Loucy (cell line): Measurements from ENCODE around the gene PRKX.
"Not testable (repeated sequence)": the region's sequence is repeated elsewhere in the genome, so short reads cannot be mapped to it uniquely, and the experiment has no call there.

Experiments used
- H2AFZ ChIP-seq: fragments of 200-600 bp; sonication (generic); 2 replicates; pipeline ENCODE4 v1.6.0; 2016; ENCODE audit warnings: antibody characterized with exemption, mild to moderate bottlenecking, low read length, moderate library complexity
- H3F3A ChIP-seq: fragments of 200-600 bp; 2 replicates; pipeline ENCODE4 v1.6.0; 2016; ENCODE audit warnings: antibody characterized with exemption, low read depth, mild to moderate bottlenecking
- H3K27me3 ChIP-seq: fragments of 200-600 bp; sonication (generic); 2 replicates; pipeline ENCODE4 v1.6.1; 2014; ENCODE audit warnings: low read length, mild to moderate bottlenecking; ENCODE audit not compliant: insufficient read depth, poor library complexity, severe bottlenecking
- H3K36me3 ChIP-seq: fragments of 200-600 bp; sonication (generic); 2 replicates; pipeline ENCODE4 v1.6.1; 2016; ENCODE audit warnings: low read length; ENCODE audit not compliant: insufficient read depth
- H3K4me1 ChIP-seq: fragments of 200-600 bp; sonication (generic); 2 replicates; pipeline ENCODE4 v1.5.1; 2014; ENCODE audit warnings: low read length, mild to moderate bottlenecking; ENCODE audit not compliant: insufficient read depth, poor library complexity, severe bottlenecking
- H3K4me2 ChIP-seq: fragments of 200-600 bp; sonication (generic); 2 replicates; pipeline ENCODE4 v1.6.0; 2014; ENCODE audit warnings: antibody characterized with exemption, low read length, low read depth, mild to moderate bottlenecking; ENCODE audit not compliant: poor library complexity, severe bottlenecking
- H3K4me3 ChIP-seq: fragments of 200-600 bp; sonication (generic); 2 replicates; pipeline ENCODE4 v1.5.1; 2014; ENCODE audit warnings: low read length, mild to moderate bottlenecking, mixed read lengths; ENCODE audit not compliant: poor library complexity, severe bottlenecking
- H3K79me2 ChIP-seq: fragments of 200-600 bp; sonication (generic); 2 replicates; pipeline ENCODE4 v1.6.1; 2014; ENCODE audit warnings: low read length; ENCODE audit not compliant: insufficient read depth
- H3K9ac ChIP-seq: fragments of 200-600 bp; sonication (generic); 2 replicates; pipeline ENCODE4 v1.6.0; 2014; ENCODE audit warnings: mild to moderate bottlenecking, low read depth, low read length, moderate library complexity; ENCODE audit not compliant: poor library complexity, severe bottlenecking
- H3K9me2 ChIP-seq: fragments of 200-600 bp; sonication (generic); replicated peaks from 2 replicates; pipeline ENCODE4 v1.6.1; 2016; ENCODE audit warnings: low read depth, low read length, mixed read lengths
- H3K9me3 ChIP-seq: fragments of 200-600 bp; sonication (generic); 2 replicates; pipeline ENCODE4 v1.6.1; 2014; ENCODE audit warnings: mild to moderate bottlenecking, antibody characterized with exemption, low read length, low read depth; ENCODE audit not compliant: insufficient read depth
- H4K20me1 ChIP-seq: fragments of 200-600 bp; sonication (generic); 2 replicates; pipeline ENCODE4 v1.6.0; 2014; ENCODE audit warnings: antibody characterized with exemption, low read length, mild to moderate bottlenecking; ENCODE audit not compliant: insufficient read depth, poor library complexity, severe bottlenecking
- EZH2phosphoT487 ChIP-seq: fragments of 200-600 bp; IDR thresholded peaks from 2 replicates; pipeline ENCODE4 v1.6.1; 2018; ENCODE audit warnings: antibody characterized with exemption, mild to moderate bottlenecking, moderate library complexity, borderline replicate concordance
- TF ChIP-seq, protein P1 (sequence below): fragments of 200-600 bp; sonication (generic); conservative IDR thresholded peaks from 2 replicates; pipeline ENCODE4 v1.5.1; 2014; ENCODE audit warnings: mild to moderate bottlenecking, antibody characterized with exemption, low read length

The PRKX gene

GRCh38 chrX:3717742-3718420, 4.4 kb upstream of the PRKX start:
- H2AFZ ChIP-seq = no peak overlapping the region
- H4K20me1 ChIP-seq = no peaks in the 10 kb centered on the region
- H3K9me3 ChIP-seq = no peaks in the 10 kb centered on the region
- H3K4me2 ChIP-seq = no peak overlapping the region
- no peak overlapping the region for H3K9ac ChIP-seq
- no peaks in the 10 kb centered on the region for H3K36me3 ChIP-seq
- no peak overlapping the region for H3K4me3 ChIP-seq
- peaks cover 4% of the 10 kb centered on the region; the same call in 1 of the 2 replicates for H3K79me2 ChIP-seq
- TF ChIP-seq, protein P1, sequence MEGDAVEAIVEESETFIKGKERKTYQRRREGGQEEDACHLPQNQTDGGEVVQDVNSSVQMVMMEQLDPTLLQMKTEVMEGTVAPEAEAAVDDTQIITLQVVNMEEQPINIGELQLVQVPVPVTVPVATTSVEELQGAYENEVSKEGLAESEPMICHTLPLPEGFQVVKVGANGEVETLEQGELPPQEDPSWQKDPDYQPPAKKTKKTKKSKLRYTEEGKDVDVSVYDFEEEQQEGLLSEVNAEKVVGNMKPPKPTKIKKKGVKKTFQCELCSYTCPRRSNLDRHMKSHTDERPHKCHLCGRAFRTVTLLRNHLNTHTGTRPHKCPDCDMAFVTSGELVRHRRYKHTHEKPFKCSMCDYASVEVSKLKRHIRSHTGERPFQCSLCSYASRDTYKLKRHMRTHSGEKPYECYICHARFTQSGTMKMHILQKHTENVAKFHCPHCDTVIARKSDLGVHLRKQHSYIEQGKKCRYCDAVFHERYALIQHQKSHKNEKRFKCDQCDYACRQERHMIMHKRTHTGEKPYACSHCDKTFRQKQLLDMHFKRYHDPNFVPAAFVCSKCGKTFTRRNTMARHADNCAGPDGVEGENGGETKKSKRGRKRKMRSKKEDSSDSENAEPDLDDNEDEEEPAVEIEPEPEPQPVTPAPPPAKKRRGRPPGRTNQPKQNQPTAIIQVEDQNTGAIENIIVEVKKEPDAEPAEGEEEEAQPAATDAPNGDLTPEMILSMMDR = no peak
- no peak for TF ChIP-seq EZH2phosphoT487
- no peaks in the 10 kb centered on the region for H3K9me2 ChIP-seq
- no peaks in the 10 kb centered on the region for H3K27me3 ChIP-seq
- H3K4me1 ChIP-seq = no peaks in the 10 kb centered on the region
- H3F3A ChIP-seq = no peaks in the 10 kb centered on the region

DNA sequence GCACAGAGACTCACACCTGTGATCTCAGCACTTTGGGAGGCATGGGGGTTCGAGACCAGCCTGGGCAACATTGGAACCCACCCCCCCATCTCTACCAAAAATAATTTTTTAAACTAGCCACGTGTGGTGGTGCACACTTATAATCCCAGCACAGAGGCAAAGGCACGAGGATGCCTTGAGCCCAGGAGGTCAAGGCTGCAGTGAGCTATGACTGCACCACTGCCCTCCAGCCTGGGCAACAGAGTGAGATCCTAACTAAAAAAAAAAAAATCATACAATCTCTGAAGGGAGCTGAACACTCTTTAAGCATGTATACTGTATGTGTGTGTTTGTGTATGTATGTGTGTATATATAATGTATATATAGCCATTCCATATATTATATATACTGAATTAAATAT, 2.5 kb upstream of the PRKX start:
- Histone ChIP-seq H3F3A (no peaks in the 10 kb centered on the region), H3K9me2 (no peaks in the 10 kb centered on the region), H3K4me2 (no peak overlapping the region), H3K36me3 (no peaks in the 10 kb centered on the region), H4K20me1 (peaks cover 11% of the 10 kb centered on the region), H3K4me1 (peaks cover 8% of the 10 kb centered on the region), H3K79me2 (peaks cover 24% of the 10 kb centered on the region), H3K9ac (no peak overlapping the region), H2AFZ (no peak overlapping the region), H3K4me3 (no peak overlapping the region), H3K27me3 (no peaks in the 10 kb centered on the region), H3K9me3 (no peaks in the 10 kb centered on the region)
- no peak for TF ChIP-seq EZH2phosphoT487
- TF ChIP-seq, protein P1 = no peak

- not testable (repeated sequence) for H3K4me2 ChIP-seq, H3K27me3 ChIP-seq, H3F3A ChIP-seq, H3K4me1 ChIP-seq, H3K4me3 ChIP-seq, H3K9me2 ChIP-seq, H2AFZ ChIP-seq, H3K9ac ChIP-seq, H3K36me3 ChIP-seq, H3K9me3 ChIP-seq
- H4K20me1 ChIP-seq = peaks cover 12% of the 10 kb centered on the region
- peaks cover 33% of the 10 kb centered on the region for H3K79me2 ChIP-seq
Observed at GRCh38 chrX:3714706-3715479, 1.4 kb upstream of the PRKX start.
